RWPE2 (cell line): Measurements from ENCODE around the gene DEAF1.
"Not testable (repeated sequence)": the region's sequence is repeated elsewhere in the genome, so short reads cannot be mapped to it uniquely, and the experiment has no call there.

ENCODE experiments used
- ATAC-seq: fragments of 200-7000 bp; cut with Tn5 transposase; 3 replicates; pipeline ENCODE4 v1.9.1; 2021; ENCODE audit warnings: low read depth
- DNase-seq: peaks from one replicate; pipeline ENCODE4 v3.0.0-alpha.2; 2020; ENCODE audit warnings: low spot score
- H3K27ac ChIP-seq: fragments of 450-650 bp; 2 replicates; pipeline ENCODE4 v1.5.1; 2017; ENCODE audit warnings: mild to moderate bottlenecking; ENCODE audit not compliant: poor library complexity, severe bottlenecking
- H3K27me3 ChIP-seq: fragments of 250-450 bp; sonication (Bioruptor Pico); 2 replicates; pipeline ENCODE4 v1.5.1; 2021; ENCODE audit warnings: mild to moderate bottlenecking, moderate library complexity; ENCODE audit not compliant: insufficient read depth, poor library complexity, severe bottlenecking
- H3K36me3 ChIP-seq: fragments of 250-450 bp; sonication (Bioruptor Pico); 2 replicates; pipeline ENCODE4 v1.5.1; 2020; ENCODE audit warnings: low read depth, mild to moderate bottlenecking, moderate library complexity
- H3K4me1 ChIP-seq: fragments of 250-450 bp; sonication (Bioruptor Pico); 2 replicates; pipeline ENCODE4 v1.5.1; 2021; ENCODE audit warnings: mild to moderate bottlenecking, moderate library complexity; ENCODE audit not compliant: insufficient read depth, poor library complexity, severe bottlenecking
- H3K4me3 ChIP-seq: fragments of 250-450 bp; sonication (Bioruptor Pico); 2 replicates; pipeline ENCODE4 v1.5.1; 2021; ENCODE audit warnings: mild to moderate bottlenecking, moderate library complexity; ENCODE audit not compliant: severe bottlenecking
- H3K9me3 ChIP-seq: fragments of 250-450 bp; sonication (Bioruptor Pico); 2 replicates; pipeline ENCODE4 v1.5.1; 2021; ENCODE audit warnings: mild to moderate bottlenecking, moderate library complexity; ENCODE audit not compliant: severe bottlenecking
- TF ChIP-seq, protein P1 (sequence below): fragments of 450-650 bp; IDR thresholded peaks from one replicate; pipeline ENCODE4 v1.5.1; 2017; ENCODE audit warnings: mild to moderate bottlenecking, moderate library complexity; ENCODE audit not compliant: poor library complexity, severe bottlenecking

The DEAF1 gene

DNA sequence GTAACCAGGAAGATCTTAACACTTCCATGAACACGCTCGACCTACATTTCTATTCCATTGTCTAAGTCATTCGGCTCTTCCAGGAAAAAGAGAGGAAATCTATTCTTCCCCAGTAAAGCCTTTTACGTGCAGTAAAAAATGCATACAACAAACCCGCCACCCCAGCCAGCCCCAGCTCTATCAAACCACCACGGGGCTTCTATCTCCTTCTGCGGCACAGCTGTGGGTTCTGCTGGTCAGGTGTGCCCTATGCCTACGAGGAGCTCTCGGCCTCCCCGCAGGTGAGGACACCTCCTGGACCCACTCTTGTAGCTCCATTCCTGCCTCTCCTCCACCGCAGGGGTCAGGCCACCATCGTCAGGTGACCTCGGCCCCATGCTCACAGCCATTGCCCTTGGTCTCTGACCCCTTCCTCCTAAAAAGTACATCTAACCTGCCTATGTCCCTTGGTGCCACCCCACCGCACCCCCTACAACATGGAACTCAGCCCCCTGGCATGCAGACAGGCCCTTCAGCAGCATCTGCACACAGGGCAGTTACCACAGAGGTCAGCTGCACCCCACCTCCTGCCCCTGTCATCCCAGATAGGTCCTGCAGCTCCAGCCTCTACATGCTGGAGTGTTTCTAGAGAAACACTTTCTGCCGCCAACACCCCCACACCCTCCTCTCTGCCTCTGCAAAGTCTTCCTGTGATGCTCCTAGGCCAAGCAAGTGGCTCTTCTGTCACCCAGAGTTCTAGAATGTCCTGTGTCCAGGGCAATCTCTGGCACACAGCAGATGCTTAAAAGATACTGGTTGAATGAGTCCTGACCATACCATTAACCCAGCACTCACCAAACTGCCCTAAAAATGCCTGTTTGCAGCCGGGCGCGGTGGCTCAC is 3.1 kb downstream of the DEAF1 start:
- Histone ChIP-seq H3K9me3 (no peaks in the 10 kb centered on the region), H3K36me3 (peaks cover 21% of the 10 kb centered on the region), H3K4me1 (peaks cover 17% of the 10 kb centered on the region), H3K4me3 (no peak overlapping the region), H3K27ac (peak overlapping the region; percentile 92), H3K27me3 (no peaks in the 10 kb centered on the region)
- no peak for DNase-seq
- TF ChIP-seq, protein P1, sequence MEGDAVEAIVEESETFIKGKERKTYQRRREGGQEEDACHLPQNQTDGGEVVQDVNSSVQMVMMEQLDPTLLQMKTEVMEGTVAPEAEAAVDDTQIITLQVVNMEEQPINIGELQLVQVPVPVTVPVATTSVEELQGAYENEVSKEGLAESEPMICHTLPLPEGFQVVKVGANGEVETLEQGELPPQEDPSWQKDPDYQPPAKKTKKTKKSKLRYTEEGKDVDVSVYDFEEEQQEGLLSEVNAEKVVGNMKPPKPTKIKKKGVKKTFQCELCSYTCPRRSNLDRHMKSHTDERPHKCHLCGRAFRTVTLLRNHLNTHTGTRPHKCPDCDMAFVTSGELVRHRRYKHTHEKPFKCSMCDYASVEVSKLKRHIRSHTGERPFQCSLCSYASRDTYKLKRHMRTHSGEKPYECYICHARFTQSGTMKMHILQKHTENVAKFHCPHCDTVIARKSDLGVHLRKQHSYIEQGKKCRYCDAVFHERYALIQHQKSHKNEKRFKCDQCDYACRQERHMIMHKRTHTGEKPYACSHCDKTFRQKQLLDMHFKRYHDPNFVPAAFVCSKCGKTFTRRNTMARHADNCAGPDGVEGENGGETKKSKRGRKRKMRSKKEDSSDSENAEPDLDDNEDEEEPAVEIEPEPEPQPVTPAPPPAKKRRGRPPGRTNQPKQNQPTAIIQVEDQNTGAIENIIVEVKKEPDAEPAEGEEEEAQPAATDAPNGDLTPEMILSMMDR: no peak
- no peak for ATAC-seq

DNA sequence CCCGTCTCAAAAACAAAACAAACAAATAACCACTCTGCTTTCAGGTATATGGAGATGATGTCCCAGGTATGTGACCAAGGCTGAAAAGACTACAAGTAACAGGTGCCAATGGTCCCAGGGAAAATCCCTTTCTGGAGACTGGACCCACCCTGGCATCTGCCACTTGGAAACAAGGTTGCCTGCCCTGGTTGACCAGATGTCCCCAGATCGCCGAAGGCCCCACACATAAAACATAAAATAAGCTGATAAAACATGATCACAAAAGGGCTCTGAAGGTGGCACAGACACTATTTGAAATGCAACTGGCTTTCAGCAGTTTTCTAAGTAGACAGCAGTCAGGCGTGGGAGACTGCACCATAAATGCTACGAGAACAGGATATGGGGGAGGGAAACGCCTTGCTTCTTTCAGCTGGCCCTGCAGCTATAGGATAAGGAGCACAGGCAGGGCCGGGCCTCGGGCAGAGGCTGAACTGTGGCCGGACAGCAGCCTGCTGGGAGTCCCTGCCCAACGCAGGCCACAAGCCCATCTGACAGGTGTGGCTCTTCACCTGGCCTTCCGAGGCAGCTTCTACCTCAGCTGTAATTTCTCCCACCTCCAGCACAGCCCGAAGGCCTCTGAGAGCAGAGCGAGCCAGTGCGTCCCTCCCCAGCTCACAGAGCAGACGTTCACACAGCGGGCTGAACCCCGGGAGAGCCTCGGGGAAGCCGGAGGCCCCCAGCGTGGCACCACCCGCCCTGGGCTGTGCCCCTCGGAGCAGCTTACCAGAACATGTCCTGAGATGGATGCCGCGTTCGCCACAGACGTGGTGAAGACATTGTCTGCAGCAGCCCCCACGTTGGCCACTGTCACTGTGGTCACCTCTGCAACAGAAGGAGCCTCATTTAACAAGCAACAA is 4.0 kb downstream of the DEAF1 start:
- ATAC-seq (no peak), DNase-seq (no peak)
- Histone ChIP-seq H3K27me3 (no peaks in the 10 kb centered on the region), H3K4me1 (peaks cover 13% of the 10 kb centered on the region), H3K4me3 (no peak overlapping the region), H3K36me3 (peaks cover 30% of the 10 kb centered on the region), H3K9me3 (no peaks in the 10 kb centered on the region), H3K27ac (no peak overlapping the region)
- TF ChIP-seq, protein P1: no peak

DNA sequence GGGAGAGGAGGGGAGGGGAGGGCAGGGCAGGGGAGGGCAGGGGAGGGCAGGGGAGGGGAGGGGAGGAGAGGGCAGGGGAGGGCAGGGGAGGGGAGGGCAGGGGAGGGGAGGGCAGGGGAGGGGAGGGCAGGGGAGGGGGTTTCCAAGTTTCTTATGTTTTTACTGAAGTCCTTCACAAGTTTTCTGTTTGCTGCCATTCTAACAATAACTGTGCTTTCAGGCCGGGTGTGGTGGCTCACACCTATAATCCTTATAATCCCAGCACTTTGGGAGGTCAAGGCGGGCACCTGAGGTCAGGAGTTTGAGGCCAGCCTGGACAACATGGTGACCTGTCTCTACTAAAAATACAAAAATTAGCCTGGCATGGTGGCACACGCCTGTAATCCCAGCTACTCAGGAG is 4.8 kb downstream of the DEAF1 start:
- not testable (repeated sequence) for H3K4me3 ChIP-seq, ATAC-seq, H3K27ac ChIP-seq, H3K27me3 ChIP-seq, H3K9me3 ChIP-seq, DNase-seq
- peaks cover 37% of the 10 kb centered on the region for H3K36me3 ChIP-seq
- peaks cover 13% of the 10 kb centered on the region for H3K4me1 ChIP-seq

DNA sequence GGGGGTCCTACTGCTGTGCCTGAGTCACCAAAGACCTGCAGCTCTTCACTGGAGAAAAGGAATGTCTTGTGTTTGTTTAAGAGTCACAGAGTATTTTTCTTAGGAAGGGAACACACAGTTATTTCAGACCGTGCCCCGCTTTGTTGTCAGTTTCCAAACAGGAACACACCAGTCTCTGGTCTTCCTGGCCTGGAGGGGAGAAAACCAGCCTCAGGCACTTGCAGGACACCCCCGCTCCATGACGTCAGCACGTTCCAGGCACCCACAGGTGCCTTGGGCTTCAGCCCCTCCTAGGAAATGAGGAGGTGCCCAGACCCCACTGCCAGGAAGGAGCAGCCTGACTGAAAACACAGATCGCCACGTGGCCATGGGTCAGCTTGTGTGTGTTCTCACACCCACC is 5.4 kb downstream of the DEAF1 start:
- no peak overlapping the region for H3K4me3 ChIP-seq
- DNase-seq: no peak
- TF ChIP-seq, protein P1: no peak
- H3K27ac ChIP-seq: no peak overlapping the region
- no peak for ATAC-seq
- H3K27me3 ChIP-seq: no peaks in the 10 kb centered on the region
- peaks cover 41% of the 10 kb centered on the region for H3K36me3 ChIP-seq
- no peaks in the 10 kb centered on the region for H3K9me3 ChIP-seq
- H3K4me1 ChIP-seq: peaks cover 13% of the 10 kb centered on the region

DNA sequence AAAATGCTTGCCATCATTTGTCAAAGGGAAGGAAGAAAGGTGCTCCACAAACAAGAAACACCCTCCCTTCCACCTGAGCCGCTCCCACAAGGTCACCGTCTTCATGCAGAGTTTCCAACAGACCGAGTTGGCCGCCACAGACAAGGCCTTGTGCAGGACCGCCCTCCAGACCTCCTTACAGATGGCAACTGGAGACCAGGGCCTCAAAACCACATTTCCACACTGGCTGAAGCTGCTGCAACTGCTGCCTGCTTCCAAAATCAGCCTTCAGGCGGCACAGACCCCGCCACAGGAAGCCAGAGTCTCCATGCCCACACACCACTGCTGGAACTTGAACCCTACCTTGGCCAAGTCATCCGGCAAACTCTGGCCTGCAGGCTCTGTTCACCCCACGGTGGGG is 6.3 kb downstream of the DEAF1 start:
- H3K27me3 ChIP-seq: no peaks in the 10 kb centered on the region
- H3K4me1 ChIP-seq: peaks cover 8% of the 10 kb centered on the region
- TF ChIP-seq, protein P1: no peak
- DNase-seq: no peak
- H3K4me3 ChIP-seq: no peak overlapping the region
- H3K36me3 ChIP-seq: peaks cover 51% of the 10 kb centered on the region
- no peaks in the 10 kb centered on the region for H3K9me3 ChIP-seq
- H3K27ac ChIP-seq: no peak overlapping the region
- no peak for ATAC-seq
